Activated B cell treated with CpG ODN at 0.5 μM for 24 hours (primary cell): Measurements from ENCODE around the gene SMR3A. TPM values are rescaled to one million over a fixed set of nuclear protein-coding genes. Genes with fewer than 3 reads are reported as not detected.

Experiments
- ATAC-seq: fragments of 200-7000 bp; cut with Tn5 transposase; one replicate; pipeline ENCODE4 v1.10.0; 2021; ENCODE audit warnings: low read depth, mild to moderate bottlenecking, moderate library complexity
- CTCF ChIA-PET: fragments of 350-600 bp; sonication (Branson Sonifier 250); formaldehyde crosslinking; loops from one replicate; lab custom pipeline; 2021; ENCODE audit warnings: antibody characterized with exemption; lab: Charles Lee
- POLR2A ChIA-PET: fragments of 350-600 bp; sonication (Branson Sonifier 250); formaldehyde crosslinking; loops from one replicate; lab custom pipeline; 2021; ENCODE audit warnings: antibody characterized with exemption; lab: Charles Lee
- DNase-seq: peaks from one replicate; pipeline ENCODE4 v3.0.0; 2022
- H3K27ac Mint-ChIP-seq: one replicate; pipeline ENCODE4 v1.8.0; 2020; ENCODE audit warnings: mixed read lengths
- H3K27me3 Mint-ChIP-seq: one replicate; pipeline ENCODE4 v1.8.0; 2021; ENCODE audit warnings: mixed read lengths
- H3K36me3 Mint-ChIP-seq: one replicate; pipeline ENCODE4 v1.8.0; 2021; ENCODE audit warnings: low read depth, mixed read lengths
- H3K4me1 Mint-ChIP-seq: one replicate; pipeline ENCODE4 v1.8.0; 2021; ENCODE audit warnings: mixed read lengths
- H3K4me3 Mint-ChIP-seq: one replicate; pipeline ENCODE4 v1.8.0; 2020; ENCODE audit warnings: mild to moderate bottlenecking, mixed read lengths
- H3K9me3 Mint-ChIP-seq: one replicate; pipeline ENCODE4 v1.8.0; 2020; ENCODE audit warnings: mixed read lengths
- CTCF ChIP-seq: fragments of 200-600 bp; IDR thresholded peaks from one replicate; pipeline ENCODE4 v1.8.0; 2022; ENCODE audit warnings: antibody characterized with exemption, mild to moderate bottlenecking
- intact Hi-C: fragments of 100-400 bp; cut with micrococcal nuclease; formaldehyde crosslinking; loops from one replicate; pipeline ENCODE4 v1.15.1; 2024
- total RNA-seq: library from RNA; stranded (reverse); gene quantifications from 2 replicates; pipeline ENCODE4 v1.2.3, GENCODE V29; 2022

The SMR3A gene
- total RNA-seq, 1 donor from 2014 or later, result not detected

GRCh38 chr4:70336043-70336442 is 24.5 kb upstream of the SMR3A start:
- intact Hi-C loops, result no loop called here
- no peaks in the 10 kb centered on the region for H3K9me3 Mint-ChIP-seq
- ATAC-seq (no peak), DNase-seq (no peak)
- H3K4me1 Mint-ChIP-seq, result no peaks in the 10 kb centered on the region
- no peak for TF ChIP-seq CTCF
- ChIA-PET CTCF (no interaction called here), POLR2A (no interaction called here)
- H3K27me3 Mint-ChIP-seq, result no peaks in the 10 kb centered on the region
- H3K4me3 Mint-ChIP-seq, result no peak overlapping the region
- no peak overlapping the region for H3K27ac Mint-ChIP-seq
- no peaks in the 10 kb centered on the region for H3K36me3 Mint-ChIP-seq

- ATAC-seq (no peak), DNase-seq (no peak)
- CTCF ChIA-PET, result no interaction called here
- TF ChIP-seq CTCF, result no peak
- intact Hi-C loops, result no loop called here
- H3K27ac Mint-ChIP-seq, result no peak overlapping the region
- no peaks in the 10 kb centered on the region for H3K36me3 Mint-ChIP-seq
- POLR2A ChIA-PET, result no interaction called here
- H3K4me3 Mint-ChIP-seq, result no peak overlapping the region
- H3K4me1 Mint-ChIP-seq, result no peaks in the 10 kb centered on the region
- H3K9me3 Mint-ChIP-seq, result no peaks in the 10 kb centered on the region
- H3K27me3 Mint-ChIP-seq, result no peaks in the 10 kb centered on the region
Observed at GRCh38 chr4:70337886-70338420, 22.6 kb upstream of the SMR3A start.

GRCh38 chr4:70356185-70356584 is 4.4 kb upstream of the SMR3A start:
- Mint-ChIP-seq H3K36me3 (no peaks in the 10 kb centered on the region), H3K27ac (no peak overlapping the region), H3K9me3 (no peaks in the 10 kb centered on the region), H3K27me3 (no peaks in the 10 kb centered on the region), H3K4me3 (no peak overlapping the region), H3K4me1 (no peaks in the 10 kb centered on the region)
- intact Hi-C loops, result no loop called here
- no peak for ATAC-seq
- ChIA-PET POLR2A (no interaction called here), CTCF (no interaction called here)
- DNase-seq, result no peak
- no peak for TF ChIP-seq CTCF

GRCh38 chr4:70359115-70359661 is 1.4 kb upstream of the SMR3A start:
- H3K4me1 Mint-ChIP-seq, result no peaks in the 10 kb centered on the region
- intact Hi-C loops, result no loop called here
- H3K27ac Mint-ChIP-seq, result no peak overlapping the region
- H3K9me3 Mint-ChIP-seq, result no peaks in the 10 kb centered on the region
- no peak overlapping the region for H3K4me3 Mint-ChIP-seq
- CTCF ChIA-PET, result no interaction called here
- TF ChIP-seq CTCF, result no peak
- DNase-seq, result no peak
- ATAC-seq, result no peak
- H3K36me3 Mint-ChIP-seq, result no peaks in the 10 kb centered on the region
- POLR2A ChIA-PET, result no interaction called here
- H3K27me3 Mint-ChIP-seq, result no peaks in the 10 kb centered on the region

GRCh38 chr4:70364002-70364401 is 3.4 kb downstream of the SMR3A start:
- ChIA-PET CTCF (no interaction called here), POLR2A (no interaction called here)
- H3K27ac Mint-ChIP-seq, result no peak overlapping the region
- intact Hi-C loops, result no loop called here
- no peaks in the 10 kb centered on the region for H3K4me1 Mint-ChIP-seq
- no peaks in the 10 kb centered on the region for H3K36me3 Mint-ChIP-seq
- ATAC-seq (no peak), DNase-seq (no peak)
- H3K4me3 Mint-ChIP-seq, result no peak overlapping the region
- no peaks in the 10 kb centered on the region for H3K27me3 Mint-ChIP-seq
- no peak for TF ChIP-seq CTCF
- H3K9me3 Mint-ChIP-seq, result no peaks in the 10 kb centered on the region
